KMS-11 (cell line): ENCODE measurements around the gene HCK.
A peak's percentile ranks its signal among the peaks of the same experiment; 100 is the strongest.

Source experiments
- H2AFZ ChIP-seq: fragments of 200-600 bp; sonication (generic); 2 replicates; pipeline ENCODE4 v1.6.1; 2016; ENCODE audit warnings: antibody characterized with exemption, mixed run types, low read depth
- H3K27ac ChIP-seq: fragments of 200-600 bp; sonication (generic); 2 replicates; pipeline ENCODE4 v1.6.1; 2016; ENCODE audit warnings: mild to moderate bottlenecking, mixed run types
- H3K27me3 ChIP-seq: fragments of 200-600 bp; sonication (generic); 2 replicates; pipeline ENCODE4 v1.6.1; 2017; ENCODE audit warnings: mild to moderate bottlenecking, low read depth, mixed run types, moderate library complexity; ENCODE audit not compliant: insufficient read depth
- H3K36me3 ChIP-seq: fragments of 200-600 bp; sonication (generic); 2 replicates; pipeline ENCODE4 v1.6.1; 2017; ENCODE audit warnings: mild to moderate bottlenecking, mixed run types; ENCODE audit not compliant: insufficient read depth
- H3K4me1 ChIP-seq: fragments of 200-600 bp; sonication (generic); 2 replicates; pipeline ENCODE4 v1.6.1; 2016; ENCODE audit warnings: mild to moderate bottlenecking, low read depth, mixed run types; ENCODE audit not compliant: poor library complexity, severe bottlenecking
- H3K4me2 ChIP-seq: fragments of 200-600 bp; sonication (generic); 2 replicates; pipeline ENCODE4 v1.7.0; 2016; ENCODE audit warnings: mild to moderate bottlenecking, mixed run types
- H3K4me3 ChIP-seq: fragments of 200-600 bp; sonication (generic); IDR thresholded peaks from 2 replicates; pipeline ENCODE4 v1.6.1; 2017; ENCODE audit warnings: low read depth, low read length, mixed read lengths; ENCODE audit not compliant: insufficient read depth
- H3K79me2 ChIP-seq: fragments of 200-600 bp; sonication (generic); 2 replicates; pipeline ENCODE4 v1.6.1; 2016; ENCODE audit warnings: low read depth, mixed run types; ENCODE audit not compliant: insufficient read depth
- H3K9ac ChIP-seq: fragments of 200-600 bp; sonication (generic); 2 replicates; pipeline ENCODE4 v1.6.1; 2016; ENCODE audit warnings: mild to moderate bottlenecking, mixed run types
- H4K20me1 ChIP-seq: fragments of 200-600 bp; sonication (generic); 2 replicates; pipeline ENCODE4 v1.6.1; 2016; ENCODE audit warnings: mild to moderate bottlenecking, mixed run types; ENCODE audit not compliant: insufficient read depth
- TF ChIP-seq, protein P1 (sequence below): fragments of 200-600 bp; sonication (generic); conservative IDR thresholded peaks from 2 replicates; pipeline ENCODE4 v1.6.1; 2017; ENCODE audit warnings: low read depth, mild to moderate bottlenecking, antibody characterized with exemption, low read length, moderate library complexity, mixed read lengths

The HCK gene

DNA sequence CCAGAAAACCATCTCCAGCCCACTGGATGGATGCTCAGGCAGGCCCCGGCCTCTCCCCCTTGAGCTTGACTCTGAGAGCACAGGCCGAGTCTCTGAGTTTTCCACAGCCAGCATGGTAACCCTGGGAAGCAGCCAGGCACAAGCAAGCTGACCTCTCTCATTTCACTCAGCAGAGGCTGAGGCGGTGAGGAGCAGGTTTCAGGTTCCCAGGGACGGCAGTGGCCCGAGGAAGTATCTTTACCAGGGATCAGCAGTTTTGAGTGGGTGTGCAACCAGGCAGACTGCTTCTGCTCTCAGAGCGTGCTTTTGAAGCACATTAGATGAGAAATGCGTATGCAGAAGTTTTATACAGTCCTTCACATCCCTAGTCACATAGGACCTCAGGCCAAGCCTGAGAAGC lies 12.6 kb downstream of the HCK start:
- Histone ChIP-seq H3K4me1 (peaks cover 34% of the 10 kb centered on the region), H3K27me3 (peaks cover 15% of the 10 kb centered on the region), H3K27ac (no peak overlapping the region), H3K79me2 (no peaks in the 10 kb centered on the region), H3K36me3 (no peaks in the 10 kb centered on the region), H2AFZ (no peak overlapping the region), H3K9ac (no peak overlapping the region), H3K4me3 (no peak overlapping the region), H3K4me2 (no peak overlapping the region), H4K20me1 (no peaks in the 10 kb centered on the region)
- TF ChIP-seq, protein P1, sequence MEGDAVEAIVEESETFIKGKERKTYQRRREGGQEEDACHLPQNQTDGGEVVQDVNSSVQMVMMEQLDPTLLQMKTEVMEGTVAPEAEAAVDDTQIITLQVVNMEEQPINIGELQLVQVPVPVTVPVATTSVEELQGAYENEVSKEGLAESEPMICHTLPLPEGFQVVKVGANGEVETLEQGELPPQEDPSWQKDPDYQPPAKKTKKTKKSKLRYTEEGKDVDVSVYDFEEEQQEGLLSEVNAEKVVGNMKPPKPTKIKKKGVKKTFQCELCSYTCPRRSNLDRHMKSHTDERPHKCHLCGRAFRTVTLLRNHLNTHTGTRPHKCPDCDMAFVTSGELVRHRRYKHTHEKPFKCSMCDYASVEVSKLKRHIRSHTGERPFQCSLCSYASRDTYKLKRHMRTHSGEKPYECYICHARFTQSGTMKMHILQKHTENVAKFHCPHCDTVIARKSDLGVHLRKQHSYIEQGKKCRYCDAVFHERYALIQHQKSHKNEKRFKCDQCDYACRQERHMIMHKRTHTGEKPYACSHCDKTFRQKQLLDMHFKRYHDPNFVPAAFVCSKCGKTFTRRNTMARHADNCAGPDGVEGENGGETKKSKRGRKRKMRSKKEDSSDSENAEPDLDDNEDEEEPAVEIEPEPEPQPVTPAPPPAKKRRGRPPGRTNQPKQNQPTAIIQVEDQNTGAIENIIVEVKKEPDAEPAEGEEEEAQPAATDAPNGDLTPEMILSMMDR = no peak

DNA sequence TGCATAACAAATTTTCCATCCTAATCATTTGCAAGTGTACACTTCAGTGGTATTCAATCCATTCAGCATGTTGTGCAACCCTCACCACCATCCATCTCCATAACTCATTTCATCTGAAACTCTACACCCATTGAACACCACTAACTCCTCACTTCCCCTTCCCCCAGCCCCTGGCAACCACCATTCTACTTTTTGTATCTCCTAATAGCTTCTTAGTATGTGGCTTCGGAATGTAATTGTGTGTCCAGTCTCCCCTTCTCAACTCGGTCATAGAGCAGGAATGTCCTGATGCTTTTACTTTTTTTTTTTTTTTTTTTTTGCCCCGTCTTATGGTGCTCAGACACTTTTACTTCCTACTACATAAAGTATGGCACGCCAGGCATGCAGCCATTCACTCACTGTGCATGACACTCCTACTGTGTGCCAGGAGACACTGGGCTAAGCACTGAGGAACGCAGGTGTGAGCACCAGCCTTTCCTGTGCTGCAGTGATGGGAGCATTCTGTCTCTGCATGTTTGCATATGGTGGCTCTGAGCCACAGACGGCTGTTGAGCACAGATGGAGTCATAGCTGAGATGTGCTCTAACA lies 15.3 kb downstream of the HCK start:
- H3K27me3 ChIP-seq = no peaks in the 10 kb centered on the region
- H3K9ac ChIP-seq = no peak overlapping the region
- H3K79me2 ChIP-seq = no peaks in the 10 kb centered on the region
- no peak overlapping the region for H2AFZ ChIP-seq
- H3K4me3 ChIP-seq = no peak overlapping the region
- peaks cover 45% of the 10 kb centered on the region for H3K4me1 ChIP-seq
- no peaks in the 10 kb centered on the region for H3K36me3 ChIP-seq
- TF ChIP-seq, protein P1 = no peak
- no peak overlapping the region for H3K27ac ChIP-seq
- no peaks in the 10 kb centered on the region for H4K20me1 ChIP-seq
- H3K4me2 ChIP-seq = no peak overlapping the region

DNA sequence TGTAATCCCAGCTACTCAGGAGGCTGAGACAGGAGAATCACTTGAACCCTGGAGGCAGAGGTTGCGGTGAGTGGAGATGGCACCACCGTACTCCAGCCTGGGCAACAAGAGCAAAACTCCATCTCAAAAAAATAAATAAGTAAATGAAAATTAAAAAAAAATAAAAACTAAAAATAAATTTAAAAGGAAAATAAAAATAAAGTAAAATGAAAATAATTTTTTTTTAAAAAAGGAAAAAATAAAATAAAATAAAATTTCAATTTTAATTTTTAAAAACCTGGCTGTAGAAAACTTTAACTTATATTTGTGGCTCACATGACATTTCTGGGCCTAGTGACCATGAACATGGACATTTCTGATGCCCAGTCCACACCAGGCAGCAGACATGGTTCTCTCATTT lies 16.1 kb downstream of the HCK start:
- H4K20me1 ChIP-seq = no peaks in the 10 kb centered on the region
- peak overlapping the region; percentile 60; the same call in 1 of the 2 replicates for H3K4me2 ChIP-seq
- TF ChIP-seq, protein P1 = no peak
- peaks cover 45% of the 10 kb centered on the region for H3K4me1 ChIP-seq
- H3K36me3 ChIP-seq = no peaks in the 10 kb centered on the region
- 0 out of 2 replicates have a peak overlapping the region, but pooled peaks have one; percentile 25 for H3K9ac ChIP-seq
- no peak overlapping the region for H3K4me3 ChIP-seq
- H3K27ac ChIP-seq = peak overlapping the region; percentile 57
- no peaks in the 10 kb centered on the region for H3K79me2 ChIP-seq
- H2AFZ ChIP-seq = peak overlapping the region; percentile 46; the same call in 1 of the 2 replicates
- no peaks in the 10 kb centered on the region for H3K27me3 ChIP-seq

DNA sequence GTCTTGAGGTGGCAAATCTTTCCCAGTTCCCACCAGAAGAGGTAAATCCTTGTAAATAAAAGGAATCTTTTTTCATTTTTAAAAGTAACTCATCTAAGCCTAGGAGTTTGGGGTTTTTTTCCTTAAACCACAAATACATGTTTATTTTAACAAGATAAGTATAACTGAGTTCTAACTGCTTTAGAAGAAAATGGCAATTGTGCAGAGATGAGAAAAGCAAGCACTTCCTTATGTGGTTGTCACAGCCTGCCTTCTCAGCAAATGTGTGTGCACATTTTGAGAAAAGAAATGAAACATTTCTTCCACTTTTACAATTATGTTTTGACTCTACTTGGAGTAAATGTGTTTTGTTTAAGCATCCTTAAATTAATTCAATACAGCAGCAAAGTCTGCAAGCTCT lies 17.7 kb downstream of the HCK start:
- Histone ChIP-seq H3K79me2 (no peaks in the 10 kb centered on the region), H2AFZ (peak overlapping the region; percentile 46; the same call in 1 of the 2 replicates), H3K4me3 (no peak overlapping the region), H3K27ac (peak overlapping the region; percentile 57), H3K27me3 (no peaks in the 10 kb centered on the region), H3K36me3 (no peaks in the 10 kb centered on the region), H3K4me1 (peaks cover 45% of the 10 kb centered on the region), H4K20me1 (no peaks in the 10 kb centered on the region), H3K4me2 (peak overlapping the region; percentile 60), H3K9ac (no peak overlapping the region)
- TF ChIP-seq, protein P1 = no peak
